Stimulated activated CD4-positive, alpha-beta T cell treated with anti-CD3 and anti-CD28 coated beads, Interleukin-2, amount 100 ng/mL, for 4 hours (primary cell): ENCODE data around the gene NSA2.
"Not testable (repeated sequence)": the region's sequence is repeated elsewhere in the genome, so short reads cannot be mapped to it uniquely, and the experiment has no call there.

Source experiments
- DNase-seq: peaks from one replicate; pipeline ENCODE4 v3.0.0-alpha.2; 2020; ENCODE audit warnings: low read depth

The NSA2 gene

GRCh38 chr5:74766849-74767578 lies at the start of gene NSA2, which contains the start of gene GFM2:
Gene NSA2 (plus strand): TSS chr5:74767249. CDS start chr5:74767361, 112 bp downstream.
Gene GFM2 (minus strand): TSS chr5:74767117. CDS start chr5:74763742, 3,375 bp downstream.
- peak; percentile 90 for DNase-seq

DNA sequence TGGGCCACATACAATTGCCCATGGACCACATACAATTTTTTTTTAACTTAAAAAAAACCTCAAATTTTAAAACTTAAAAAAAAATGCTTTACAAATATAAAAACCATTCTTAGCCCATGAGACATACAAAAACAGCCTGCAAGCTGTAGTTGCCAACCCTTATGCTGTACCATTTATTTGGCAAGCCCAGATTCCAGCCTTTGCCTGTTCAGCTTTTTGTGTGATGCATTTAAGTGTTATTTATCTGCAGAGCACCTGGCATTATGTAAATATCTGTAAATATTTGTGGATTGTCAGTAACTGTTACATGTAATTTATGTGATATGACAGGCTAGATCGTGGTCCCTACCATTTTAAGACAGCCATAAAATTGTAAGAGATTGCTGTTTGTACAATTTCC lies 49.5 kb upstream of the NSA2 start:
- DNase-seq, result no peak

DNA sequence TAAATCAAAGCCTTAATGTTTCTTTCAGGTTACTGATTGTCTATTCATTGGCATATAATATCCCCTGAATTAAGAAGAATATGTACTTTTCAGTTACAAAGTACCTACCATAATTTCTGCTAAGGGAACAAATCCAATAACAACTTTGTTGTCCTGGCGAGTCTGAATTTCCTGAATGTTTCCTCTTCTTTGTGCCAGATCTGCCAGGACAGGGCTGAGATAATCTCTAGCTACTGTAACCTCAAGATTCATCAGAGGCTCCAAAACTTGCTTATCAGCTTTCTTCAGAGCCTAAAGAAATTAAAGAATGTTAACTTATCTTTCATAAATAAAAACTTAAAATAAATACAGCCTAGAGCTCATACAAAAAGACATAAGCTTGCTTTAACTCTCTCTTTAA lies 44.8 kb upstream of the NSA2 start:
- DNase-seq, result no peak

GRCh38 chr5:74725331-74725730 lies 41.7 kb upstream of the NSA2 start:
- DNase-seq, result no peak

DNA sequence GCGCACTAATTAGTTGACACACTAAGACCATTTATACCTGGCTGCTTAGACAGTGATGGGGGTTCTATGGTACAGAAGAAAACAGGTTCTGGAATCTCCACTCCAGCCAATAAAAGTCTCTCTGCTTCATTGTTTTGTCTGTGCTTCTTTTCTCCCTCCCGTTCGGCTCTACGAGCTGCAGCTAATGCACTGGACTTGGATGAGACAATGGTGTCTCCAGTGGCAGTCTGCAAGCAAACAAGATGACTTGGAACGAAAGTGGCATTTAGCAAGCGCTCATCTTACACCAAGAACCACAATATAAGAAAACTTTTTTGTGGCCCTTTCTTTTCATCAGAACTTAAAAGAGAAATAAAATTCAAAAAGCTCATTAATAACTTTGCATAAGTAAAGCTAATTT lies 30.3 kb upstream of the NSA2 start:
- DNase-seq, result no peak

DNA sequence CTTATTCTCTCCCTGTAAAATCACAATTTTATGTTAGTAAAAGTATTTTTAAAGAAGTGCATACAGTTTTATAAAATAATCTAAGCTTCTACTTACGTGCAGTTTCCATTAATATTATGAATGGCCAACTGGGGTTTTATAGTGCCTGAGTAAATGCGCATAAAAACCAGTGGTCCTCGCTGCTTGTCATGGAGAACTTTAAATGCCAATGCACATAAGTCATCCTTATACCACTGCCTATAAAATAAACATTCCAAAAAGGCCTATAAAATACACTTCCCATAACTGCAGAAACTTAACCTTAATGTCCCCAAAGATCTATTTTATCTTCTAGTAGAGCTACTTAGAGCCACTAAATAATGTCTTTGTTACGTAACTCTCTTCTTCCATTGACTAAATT lies 28.6 kb upstream of the NSA2 start:
- DNase-seq, result no peak

- not testable (repeated sequence) for DNase-seq
Observed at GRCh38 chr5:74748742-74749141, 18.3 kb upstream of the NSA2 start.

- no peak for DNase-seq
Observed at GRCh38 chr5:74761241-74761640, 5.8 kb upstream of the NSA2 start.

DNA sequence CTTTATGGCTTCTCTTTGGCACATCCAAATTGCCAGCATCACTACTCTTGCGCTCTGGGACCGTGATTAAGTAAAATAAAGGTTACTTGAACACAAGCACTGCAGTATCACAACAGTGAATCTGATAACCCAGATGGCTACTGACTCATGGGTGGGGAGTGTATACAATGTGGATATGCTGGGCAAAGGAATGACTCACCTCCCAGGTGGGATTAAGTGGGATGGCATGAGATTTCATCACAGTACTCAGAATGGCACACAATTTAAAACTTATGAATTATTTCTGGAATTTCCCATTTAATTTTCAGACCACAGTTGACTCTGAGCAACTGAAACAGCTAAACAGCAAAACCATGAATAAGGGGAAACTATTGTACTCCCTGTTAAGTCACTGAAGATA lies 4.5 kb upstream of the NSA2 start:
- DNase-seq, result no peak

GRCh38 chr5:74763504-74763903 lies 3.5 kb upstream of the NSA2 start:
- DNase-seq, result no peak

GRCh38 chr5:74765201-74765600 lies 1.8 kb upstream of the NSA2 start:
- no peak for DNase-seq

DNA sequence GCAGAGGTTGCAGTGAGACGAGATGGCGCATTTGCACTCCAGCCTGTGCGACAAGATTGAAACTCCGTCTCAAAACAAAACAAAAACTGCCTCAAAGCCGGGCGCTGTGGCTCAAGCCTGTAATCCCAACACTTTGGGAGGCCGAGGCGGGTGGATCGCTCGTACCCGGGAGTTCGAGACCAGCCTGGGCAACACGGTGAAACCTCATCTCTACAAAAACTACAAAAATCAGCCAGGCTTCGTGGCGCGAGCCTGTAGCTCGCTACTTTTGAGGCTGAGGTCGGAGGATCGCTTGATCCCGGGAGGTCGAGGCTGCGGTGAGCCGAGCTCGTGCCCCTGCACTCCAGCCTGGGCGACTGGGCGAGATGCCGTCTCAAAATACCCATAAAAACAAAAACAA lies 1.1 kb upstream of the NSA2 start:
- no peak for DNase-seq

- no peak for DNase-seq
Observed at GRCh38 chr5:74766418-74766848, 616 bp upstream of the NSA2 start.

DNA sequence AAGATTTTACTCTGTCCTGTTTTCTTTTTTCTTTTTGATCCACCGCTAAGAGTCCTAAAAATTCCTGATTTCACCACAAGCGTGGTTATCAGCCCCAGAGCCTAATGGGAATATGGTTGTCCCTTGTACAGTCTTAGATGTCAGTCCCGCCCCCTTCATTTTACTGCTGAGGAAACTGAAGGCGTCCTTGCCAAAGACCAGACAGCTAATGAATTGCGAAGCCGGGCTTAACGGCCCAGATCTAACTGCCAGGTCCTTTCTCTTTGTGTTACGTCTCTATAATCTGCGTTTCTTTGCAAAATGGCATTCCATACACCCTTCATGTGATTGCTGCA lies 497 bp downstream of the NSA2 start:
- peak; percentile 21 for DNase-seq

DNA sequence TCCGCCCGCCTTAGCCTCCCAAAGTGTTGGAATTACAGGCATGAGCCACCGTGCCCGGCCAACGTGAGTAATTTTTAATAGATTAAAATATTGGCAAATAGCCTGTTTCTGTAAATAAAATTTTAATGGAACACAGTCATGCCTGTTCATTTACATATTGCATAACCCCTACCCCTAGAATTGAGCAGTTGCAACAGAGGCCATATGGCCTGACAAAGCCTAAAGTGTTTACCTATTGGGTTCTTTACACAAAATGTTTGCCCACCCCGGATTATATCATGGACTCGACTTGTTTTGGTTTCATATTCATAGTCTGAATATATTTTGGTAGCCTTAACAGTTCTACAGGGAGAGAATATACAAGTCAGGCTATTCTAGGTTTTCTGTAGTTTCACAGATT lies 5.3 kb downstream of the NSA2 start:
- no peak for DNase-seq

DNA sequence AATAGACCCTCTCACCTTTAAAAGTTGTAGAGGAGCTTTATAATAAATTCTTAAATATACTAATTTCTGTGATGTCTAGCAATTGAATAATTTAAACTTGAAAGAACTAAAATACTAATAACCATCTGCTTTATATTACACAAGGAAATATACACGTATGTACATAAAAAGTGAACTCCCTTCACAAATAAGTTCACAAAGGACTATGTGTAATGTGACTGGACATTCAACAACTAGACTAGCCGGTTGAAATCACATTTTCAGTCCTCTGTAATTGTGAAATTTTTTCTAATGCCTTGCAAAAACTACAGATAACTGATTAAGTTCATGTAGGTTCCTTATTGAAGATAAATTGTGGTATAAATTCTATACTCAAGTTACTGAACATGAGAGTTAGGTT lies 11.6 kb downstream of the NSA2 start:
- DNase-seq, result no peak

DNA sequence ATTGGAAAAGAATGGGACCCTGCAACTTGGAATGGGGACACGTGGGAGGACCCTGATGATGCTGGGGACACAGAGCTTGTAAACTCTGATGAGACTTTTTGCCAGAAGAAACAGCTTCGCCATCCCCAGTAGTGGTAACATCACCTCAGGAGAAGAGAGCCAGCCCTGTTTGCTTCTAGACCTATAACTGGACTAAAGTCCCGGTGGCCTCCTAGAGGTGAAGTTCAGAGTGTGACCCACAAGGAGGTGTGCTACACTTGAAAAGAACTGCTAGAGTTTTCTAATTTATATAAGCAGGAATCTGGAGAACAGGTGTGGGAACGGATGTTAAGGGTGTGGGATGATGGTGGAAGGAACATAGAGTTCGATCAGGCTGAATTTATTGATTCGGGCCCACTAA lies 19.8 kb downstream of the NSA2 start:
- DNase-seq, result no peak

DNA sequence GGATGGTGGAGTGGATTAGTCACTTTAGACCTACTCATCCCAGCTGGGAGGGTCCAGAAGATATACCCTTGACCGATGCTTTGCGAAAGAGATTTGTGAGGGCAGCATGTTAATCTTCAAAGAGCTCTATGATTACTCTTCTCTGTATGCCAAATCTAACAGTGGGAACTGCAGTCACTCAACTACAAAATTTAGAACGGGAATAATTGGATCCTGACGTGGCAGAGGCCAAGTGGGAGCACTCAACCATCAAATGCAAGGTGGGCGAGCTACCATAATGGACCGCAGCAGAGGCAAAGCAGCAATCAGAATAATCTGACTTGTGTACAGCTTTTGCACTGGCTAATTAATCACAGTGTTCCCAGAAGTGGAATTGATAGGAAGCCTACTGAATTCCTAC lies 20.4 kb downstream of the NSA2 start:
- DNase-seq, result no peak

- DNase-seq, result not testable (repeated sequence)
Observed at GRCh38 chr5:74791669-74792068, 24.6 kb downstream of the NSA2 start.

- no peak for DNase-seq
Observed at GRCh38 chr5:74798977-74799911, 32.2 kb downstream of the NSA2 start.

- DNase-seq, result no peak
Observed at GRCh38 chr5:74801197-74801596, 34.1 kb downstream of the NSA2 start.

DNA sequence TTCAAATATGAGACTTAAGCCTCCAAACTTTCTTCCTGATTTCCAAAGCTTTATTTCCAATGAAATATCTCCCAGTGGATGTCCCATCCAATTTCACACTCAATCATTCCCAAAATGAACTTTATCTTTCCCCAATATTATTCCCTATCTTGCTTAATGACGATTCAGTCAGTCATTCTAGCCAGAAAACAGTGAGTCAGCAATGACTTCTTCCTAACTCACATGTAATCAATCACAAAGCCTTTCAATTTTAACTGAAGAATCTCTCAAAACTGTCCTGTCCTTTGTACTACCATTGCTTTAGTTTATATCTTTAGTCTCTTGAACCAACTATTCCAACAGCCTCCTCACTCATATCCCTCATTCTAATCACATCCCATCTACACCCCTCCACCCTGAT lies 34.9 kb downstream of the NSA2 start:
- DNase-seq, result no peak

DNA sequence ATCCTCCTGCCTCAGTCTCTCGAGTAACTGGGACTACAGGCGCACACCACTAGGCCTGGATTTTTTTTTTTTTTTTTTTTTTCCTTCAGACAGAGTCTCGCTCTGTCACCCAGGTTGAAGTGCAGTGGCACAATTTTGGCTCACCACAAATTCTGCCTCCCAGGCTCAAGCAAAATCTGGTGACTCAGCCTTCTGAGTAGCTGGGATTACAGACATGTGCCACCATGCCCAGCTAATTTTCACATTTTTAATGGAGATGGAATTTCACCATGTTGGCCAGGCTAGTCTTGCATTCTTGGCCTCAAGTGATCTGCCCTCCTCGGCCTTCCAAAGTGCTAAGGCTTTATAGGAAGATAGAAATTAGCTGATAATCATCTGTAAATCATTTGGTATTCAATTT lies 43.9 kb downstream of the NSA2 start:
- no peak for DNase-seq
